Measurements from ENCODE around the gene DGKI.

- TF ChIP-seq CTCF (IDR thresholded peaks at IDR 0.05) = no peak
- TF ChIP-seq POLR2AphosphoS5 (IDR thresholded peaks at IDR 0.05; ENCODE audit: low read depth, low read length) = no peak
These were observed 23.9 kb upstream of the DGKI start for GRCh38 chr7:137870684-137871083.
